HepG2 (cell line): Measurements from ENCODE around the gene CHST12. TPM values are rescaled to one million over a fixed set of nuclear protein-coding genes. Genes with fewer than 3 reads are reported as not detected.

Experiments used
- AHDC1 ChIP-seq: sonication (generic); formaldehyde crosslinking; IDR thresholded peaks from 2 replicates; pipeline ENCODE4 v1.5.1; 2020; ENCODE audit warnings: mild to moderate bottlenecking, missing genetic modification reagents, borderline replicate concordance
- MLLT10 ChIP-seq: sonication (generic); formaldehyde crosslinking; IDR thresholded peaks from 2 replicates; pipeline ENCODE4 v1.4.0; 2020; ENCODE audit warnings: missing genetic modification reagents
- TRAFD1 ChIP-seq: sonication (generic); formaldehyde crosslinking; IDR thresholded peaks from 2 replicates; pipeline ENCODE4 v1.5.1; 2020; ENCODE audit warnings: missing genetic modification reagents, mild to moderate bottlenecking, borderline replicate concordance
- ZBTB8A ChIP-seq: sonication (generic); formaldehyde crosslinking; IDR thresholded peaks from 2 replicates; pipeline ENCODE4 v1.4.0; 2020; ENCODE audit warnings: mild to moderate bottlenecking, low read depth, missing genetic modification reagents, borderline replicate concordance
- ZFP82 ChIP-seq: sonication (generic); formaldehyde crosslinking; IDR thresholded peaks from 2 replicates; pipeline ENCODE4 v1.5.1; 2020; ENCODE audit warnings: mild to moderate bottlenecking, missing genetic modification reagents, borderline replicate concordance
- ZNF143 ChIP-seq: sonication (generic); formaldehyde crosslinking; IDR thresholded peaks from 2 replicates; pipeline ENCODE4 v1.4.0; 2020; ENCODE audit warnings: missing genetic modification reagents
- ZNF253 ChIP-seq: sonication (generic); formaldehyde crosslinking; IDR thresholded peaks from 2 replicates; pipeline ENCODE4 v1.8.0; 2022; ENCODE audit warnings: mild to moderate bottlenecking, missing genetic modification reagents, borderline replicate concordance
- ZNF564 ChIP-seq: sonication (generic); formaldehyde crosslinking; IDR thresholded peaks from 2 replicates; pipeline ENCODE4 v1.8.1; 2023; ENCODE audit warnings: mild to moderate bottlenecking, missing genetic modification reagents
- polyA plus RNA-seq, 8 experiments: library from polyadenylated mRNA; depleted of rRNA in 3 of 8; stranded (reverse) in 7 of 8; unstranded in 1 of 8; fragments of >200 nt; fragmentation: Illumina TruSeq in 4 of 8; extraction: Trizol in 4 of 8; gene quantifications; 2 replicates each; pipeline versions ENCODE4 v1.2.1 to v1.2.3, GENCODE V29; 2011 to 2016; ENCODE audit warnings: low read depth in 4 of 8, missing spikeins in 1 of 8, mixed read lengths in 1 of 8; ENCODE audit not compliant: insufficient read depth in 1 of 8
- total RNA-seq, 5 experiments: library from RNA; depleted of rRNA; stranded (reverse); fragments of >200 nt; fragmentation: Illumina TruSeq; extraction: Trizol; gene quantifications; 2 replicates each; pipeline ENCODE4 v1.2.3, GENCODE V29; 2016; ENCODE audit warnings: low read depth in 1 of 5
- TF ChIP-seq, protein P1 (sequence below): sonication (generic); formaldehyde crosslinking; IDR thresholded peaks from 2 replicates; pipeline ENCODE4 v1.8.0; 2022; ENCODE audit warnings: missing genetic modification reagents, mild to moderate bottlenecking, inconsistent platforms, borderline replicate concordance

Gene CHST12
- total and polyA plus RNA-seq, 2 of the 13 experiments (the other 11 are each of a cell fraction or from before 2014, with no cell fraction given): 6.4 to 15.8 TPM

DNA sequence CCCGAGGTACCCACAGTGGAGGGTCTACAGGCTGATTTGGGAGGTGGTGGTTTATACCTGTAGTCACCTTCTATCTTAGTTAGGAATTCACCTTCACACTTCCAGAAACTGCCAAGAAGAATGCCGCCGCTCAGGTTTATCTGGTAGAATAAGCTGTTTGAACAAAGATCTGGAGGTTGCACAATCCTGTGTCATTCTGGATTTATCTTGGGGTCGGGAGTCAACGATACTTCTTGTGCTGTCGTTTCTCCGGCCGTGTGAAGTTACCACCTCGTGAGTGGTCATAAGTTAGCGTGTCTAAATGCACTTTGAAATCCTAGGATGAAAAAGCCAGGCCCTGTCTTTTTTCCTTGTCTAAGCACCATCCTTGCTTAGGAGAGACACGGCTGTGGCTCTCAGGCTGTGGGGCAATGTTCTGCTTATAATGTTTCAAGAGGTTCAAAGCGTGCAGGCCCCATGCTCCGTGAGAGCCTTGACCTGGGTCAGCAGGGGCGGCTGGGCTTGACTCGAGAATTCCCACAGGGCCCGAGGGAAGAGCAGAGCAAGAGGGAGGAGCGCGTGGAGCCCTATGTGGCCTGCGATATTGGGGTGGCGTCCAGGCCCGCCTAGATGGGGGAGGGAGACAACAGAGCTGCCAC, 37.3 kb downstream of the CHST12 start (continued):
- no peak for TF ChIP-seq AHDC1 (CRISPR knock-in tag)
- TF ChIP-seq TRAFD1 (CRISPR knock-in tag): no peak
- no peak for TF ChIP-seq ZNF143 (CRISPR knock-in tag)
- no peak for TF ChIP-seq ZFP82 (CRISPR knock-in tag)
- TF ChIP-seq ZBTB8A (CRISPR knock-in tag): no peak
- TF ChIP-seq, protein P1, sequence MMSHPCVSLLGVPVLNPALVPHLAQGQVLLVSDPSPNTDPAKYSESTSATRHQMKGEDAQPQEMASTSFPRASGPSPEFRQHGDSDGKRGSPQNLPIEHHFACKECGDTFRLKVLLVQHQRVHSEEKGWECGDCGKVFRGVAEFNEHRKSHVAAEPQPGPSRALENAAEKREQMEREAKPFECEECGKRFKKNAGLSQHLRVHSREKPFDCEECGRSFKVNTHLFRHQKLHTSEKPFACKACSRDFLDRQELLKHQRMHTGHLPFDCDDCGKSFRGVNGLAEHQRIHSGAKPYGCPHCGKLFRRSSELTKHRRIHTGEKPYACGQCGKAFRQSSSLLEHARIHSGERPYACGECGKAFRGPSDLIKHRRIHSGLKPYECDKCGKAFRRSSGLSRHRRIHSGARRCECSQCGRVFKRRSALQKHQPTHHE (CRISPR knock-in tag): no peak
- no peak for TF ChIP-seq MLLT10 (CRISPR knock-in tag)
- no peak for TF ChIP-seq ZNF253 (CRISPR knock-in tag)
- no peak for TF ChIP-seq ZNF564 (CRISPR knock-in tag)
